Vagina (tissue), 2 donors: ENCODE measurements around the gene MTHFSD. TPM values are rescaled to one million over a fixed set of nuclear protein-coding genes. Genes with fewer than 3 reads are reported as not detected.

Experiments
- DNase-seq, 2 donors: peaks; one replicate each; pipeline ENCODE4 v3.0.0-alpha.2; 2017; ENCODE audit errors: extremely low spot score in 2 of 2
- H3K27ac ChIP-seq: fragments of 200-600 bp; sonication (generic); one replicate; pipeline ENCODE4 v1.5.1; 2019
- H3K27me3 ChIP-seq: fragments of 200-600 bp; sonication (generic); one replicate; pipeline ENCODE4 v1.5.1; 2019
- H3K36me3 ChIP-seq, 2 donors: fragments of 200-600 bp; sonication (generic); one replicate each; pipeline ENCODE4 v1.5.1; 2017 to 2019
- H3K4me1 ChIP-seq: fragments of 200-600 bp; sonication (generic); one replicate; pipeline ENCODE4 v1.5.1; 2019
- H3K4me3 ChIP-seq, 2 donors: fragments of 200-600 bp; sonication (generic); 1 replicate in 1 of 2; 2 replicates in 1 of 2; pipeline ENCODE4 v1.5.1; 2016 to 2019
- H3K9me3 ChIP-seq: fragments of 200-600 bp; sonication (generic); one replicate; pipeline ENCODE4 v1.5.1; 2019
- CTCF ChIP-seq, 3 experiments: fragments of 450-650 bp in 2 of 3; fragments of 200-600 bp in 1 of 3; sonication (generic) in 1 of 3; IDR thresholded peaks; one replicate each; pipeline ENCODE4 v1.5.1; 2017 to 2019; ENCODE audit warnings: antibody characterized with exemption in 3 of 3, mild to moderate bottlenecking in 2 of 3, moderate library complexity in 2 of 3
- POLR2A ChIP-seq, 2 donors: fragments of 450-650 bp; IDR thresholded peaks; one replicate each; pipeline ENCODE4 v1.6.1; 2017; ENCODE audit warnings: antibody characterized with exemption in 2 of 2, mild to moderate bottlenecking in 2 of 2, moderate library complexity in 2 of 2
- POLR2AphosphoS5 ChIP-seq, 2 donors: sonication (generic); formaldehyde crosslinking; IDR thresholded peaks; one replicate each; pipeline ENCODE4 v1.9.0; 2017; ENCODE audit warnings: antibody characterized with exemption in 2 of 2, mild to moderate bottlenecking in 2 of 2, low read depth in 1 of 2; ENCODE audit not compliant: insufficient read depth in 1 of 2
- intact Hi-C: fragments of 100-400 bp; cut with DNase I; formaldehyde crosslinking; loops from one replicate; pipeline ENCODE4 v1.15.1; 2023
- total RNA-seq: library from RNA; depleted of rRNA; stranded (reverse); fragments of >200 nt; gene quantifications from one replicate; pipeline ENCODE4 v1.2.3, GENCODE V29; 2016

The MTHFSD gene
- total RNA-seq, 1 donor from 2014 or later, result 20.4 TPM

- intact Hi-C loops, result loop anchor here (5.0 kb wide), 1 partner anchor 185 kb away; no protein-coding TSS in a partner anchor
- no peaks in the 10 kb centered on the region for H3K27me3 ChIP-seq
Observed at GRCh38 chr16:86572606-86573005, 17.6 kb upstream of the MTHFSD start.

GRCh38 chr16:86572041-86572521, 17.0 kb upstream of the MTHFSD start:
- intact Hi-C loops, result loop anchor here (5.0 kb wide), 1 partner anchor 185 kb away; no protein-coding TSS in a partner anchor
- DNase-seq, result no peak
- H3K27ac ChIP-seq, result no peak overlapping the region
- no peaks in the 10 kb centered on the region for H3K27me3 ChIP-seq
- H3K4me3 ChIP-seq, result no peak overlapping the region
- no peak for TF ChIP-seq POLR2A (IDR thresholded peaks at IDR 0.05)
- TF ChIP-seq POLR2AphosphoS5 (IDR thresholded peaks at IDR 0.05; ENCODE audit: insufficient read depth in 1 of 2, low read depth in 1 of 2), result no peak
- TF ChIP-seq CTCF (IDR thresholded peaks at IDR 0.05), result no peak
- H3K4me1 ChIP-seq, result peaks cover 14% of the 10 kb centered on the region
- H3K9me3 ChIP-seq, result no peaks in the 10 kb centered on the region
- H3K36me3 ChIP-seq, result no peaks in the 10 kb centered on the region

More at GRCh38 chr16:86572606-86573005, 17.6 kb upstream of the MTHFSD start:
- H3K9me3 ChIP-seq, result no peaks in the 10 kb centered on the region
- no peak overlapping the region for H3K4me3 ChIP-seq
- H3K27ac ChIP-seq, result no peak overlapping the region
- peaks cover 14% of the 10 kb centered on the region for H3K4me1 ChIP-seq
- no peaks in the 10 kb centered on the region for H3K36me3 ChIP-seq
- DNase-seq, result no peak
- TF ChIP-seq POLR2A (IDR thresholded peaks at IDR 0.05) (no peak), POLR2AphosphoS5 (IDR thresholded peaks at IDR 0.05; ENCODE audit: insufficient read depth in 1 of 2, low read depth in 1 of 2) (no peak), CTCF (IDR thresholded peaks at IDR 0.05) (no peak)

GRCh38 chr16:86571530-86571915, 16.5 kb upstream of the MTHFSD start:
- intact Hi-C loops, result loop anchor here (5.0 kb wide), 1 partner anchor 186 kb away; no protein-coding TSS in a partner anchor
- Histone ChIP-seq H3K27me3 (no peaks in the 10 kb centered on the region), H3K4me3 (no peak overlapping the region)

GRCh38 chr16:86570558-86571529, 15.8 kb upstream of the MTHFSD start:
- Histone ChIP-seq H3K9me3 (no peaks in the 10 kb centered on the region), H3K27me3 (no peaks in the 10 kb centered on the region), H3K4me3 (no peak overlapping the region), H3K4me1 (peaks cover 15% of the 10 kb centered on the region), H3K36me3 (no peaks in the 10 kb centered on the region), H3K27ac (no peak overlapping the region)
- intact Hi-C loops, result loop anchor here (5.0 kb wide), 1 partner anchor 186 kb away; no protein-coding TSS in a partner anchor
- no peak for DNase-seq
- TF ChIP-seq POLR2A (IDR thresholded peaks at IDR 0.05), result no peak
- no peak for TF ChIP-seq CTCF (IDR thresholded peaks at IDR 0.05)
- no peak for TF ChIP-seq POLR2AphosphoS5 (IDR thresholded peaks at IDR 0.05; ENCODE audit: insufficient read depth in 1 of 2, low read depth in 1 of 2)

More at GRCh38 chr16:86571530-86571915, 16.5 kb upstream of the MTHFSD start:
- TF ChIP-seq POLR2A (IDR thresholded peaks at IDR 0.05) (no peak), CTCF (IDR thresholded peaks at IDR 0.05) (no peak), POLR2AphosphoS5 (IDR thresholded peaks at IDR 0.05; ENCODE audit: insufficient read depth in 1 of 2, low read depth in 1 of 2) (no peak)
- Histone ChIP-seq H3K36me3 (no peaks in the 10 kb centered on the region), H3K4me1 (peaks cover 13% of the 10 kb centered on the region), H3K9me3 (no peaks in the 10 kb centered on the region), H3K27ac (no peak overlapping the region)
- no peak for DNase-seq
